8988T (cell line): ENCODE results near the gene MUC5AC.

Experiments
- DNase-seq: peaks from one replicate; pipeline ENCODE4 v3.0.0; 2011

The MUC5AC gene

DNA sequence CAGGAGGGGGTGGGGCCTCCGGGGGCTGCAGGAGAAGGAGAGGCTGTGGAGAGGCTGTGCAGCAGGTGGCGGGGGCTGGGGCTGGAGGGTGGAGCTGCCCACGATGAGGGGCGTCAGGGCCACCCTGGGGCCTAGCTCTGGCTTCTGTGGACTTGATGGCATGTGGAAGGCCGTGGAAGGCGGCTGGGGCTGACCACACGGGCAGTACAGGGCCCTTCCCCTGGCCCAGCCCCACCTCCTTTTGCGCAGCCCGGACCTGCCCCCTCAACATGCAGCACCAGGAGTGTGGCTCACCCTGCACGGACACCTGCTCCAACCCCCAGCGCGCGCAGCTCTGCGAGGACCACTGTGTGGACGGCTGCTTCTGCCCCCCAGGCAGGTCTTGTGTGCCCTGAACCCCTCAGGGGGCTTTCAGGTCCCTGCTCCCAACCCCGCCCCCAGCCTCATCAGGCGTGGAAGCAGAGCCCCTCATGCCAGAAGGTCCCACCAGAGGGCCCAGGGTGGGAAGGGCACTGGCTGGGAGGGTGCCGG lies 71.2 kb downstream of the MUC5AC start:
- peak; percentile 46 for DNase-seq

GRCh38 chr11:1229471-1230120 lies 71.8 kb downstream of the MUC5AC start:
- DNase-seq = no peak

DNA sequence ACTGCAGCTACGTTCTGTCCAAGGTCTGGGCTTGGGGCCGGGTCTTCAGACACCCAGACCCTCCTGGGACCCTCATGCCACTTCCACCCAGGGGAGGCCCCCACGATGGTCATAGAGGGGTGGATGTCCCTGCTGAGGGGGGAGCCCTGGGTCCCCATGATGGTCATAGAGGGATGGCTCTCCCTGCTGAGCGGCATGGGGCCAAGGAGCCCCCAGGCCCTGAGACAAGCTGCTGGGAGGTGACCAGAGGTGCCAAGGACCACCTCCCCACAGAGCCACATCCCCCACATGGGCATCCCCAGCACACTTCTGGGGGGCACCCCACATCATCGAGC lies 72.3 kb downstream of the MUC5AC start:
- DNase-seq = peak; percentile 48

DNA sequence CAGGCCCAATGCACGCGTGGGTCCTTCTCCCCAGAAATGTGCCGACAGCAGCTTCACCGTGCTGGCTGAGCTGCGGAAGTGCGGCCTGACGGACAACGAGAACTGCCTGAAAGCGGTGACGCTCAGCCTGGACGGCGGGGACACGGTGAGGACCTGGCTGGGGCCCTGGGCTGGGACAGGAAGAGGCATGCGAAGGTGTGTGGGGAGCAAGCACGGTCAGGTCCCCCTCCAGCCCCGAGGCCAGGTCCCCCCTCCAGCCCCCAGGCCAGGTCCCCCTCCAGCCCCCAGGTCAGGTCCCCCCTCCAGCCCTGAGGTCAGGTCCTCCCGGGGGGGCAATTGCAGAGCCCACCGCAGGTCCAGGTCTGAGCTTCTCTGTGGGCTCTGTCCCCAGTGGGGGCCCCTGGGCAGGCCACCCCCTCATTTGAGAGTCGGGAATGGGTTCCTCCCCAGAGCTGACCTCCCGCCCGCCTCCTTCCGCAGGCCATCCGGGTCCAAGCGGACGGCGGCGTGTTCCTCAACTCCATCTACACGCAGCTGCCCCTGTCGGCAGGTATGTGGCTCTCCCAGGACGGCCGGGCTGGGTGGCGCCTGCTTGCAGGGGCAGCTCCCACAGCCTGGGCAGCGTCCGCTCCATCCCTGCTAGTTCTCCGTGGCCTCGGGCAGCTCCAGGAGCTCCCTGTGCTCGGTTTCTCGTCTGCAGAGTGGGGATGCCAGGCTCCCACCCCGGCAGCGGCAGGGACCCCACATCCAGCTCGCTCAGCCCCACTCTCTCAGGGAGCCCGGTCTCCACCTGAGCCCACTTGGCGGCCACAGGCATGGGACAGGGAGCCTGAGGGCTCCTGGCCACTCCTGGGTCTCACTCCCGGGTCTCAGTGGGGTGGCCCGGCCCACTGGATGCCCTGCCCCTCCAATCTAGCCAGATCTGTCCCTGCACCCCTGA lies 73.0 kb downstream of the MUC5AC start:
- DNase-seq = peak; percentile 72

- DNase-seq = peak; percentile 81
Measured at GRCh38 chr11:1231396-1232020, 73.8 kb downstream of the MUC5AC start.

DNA sequence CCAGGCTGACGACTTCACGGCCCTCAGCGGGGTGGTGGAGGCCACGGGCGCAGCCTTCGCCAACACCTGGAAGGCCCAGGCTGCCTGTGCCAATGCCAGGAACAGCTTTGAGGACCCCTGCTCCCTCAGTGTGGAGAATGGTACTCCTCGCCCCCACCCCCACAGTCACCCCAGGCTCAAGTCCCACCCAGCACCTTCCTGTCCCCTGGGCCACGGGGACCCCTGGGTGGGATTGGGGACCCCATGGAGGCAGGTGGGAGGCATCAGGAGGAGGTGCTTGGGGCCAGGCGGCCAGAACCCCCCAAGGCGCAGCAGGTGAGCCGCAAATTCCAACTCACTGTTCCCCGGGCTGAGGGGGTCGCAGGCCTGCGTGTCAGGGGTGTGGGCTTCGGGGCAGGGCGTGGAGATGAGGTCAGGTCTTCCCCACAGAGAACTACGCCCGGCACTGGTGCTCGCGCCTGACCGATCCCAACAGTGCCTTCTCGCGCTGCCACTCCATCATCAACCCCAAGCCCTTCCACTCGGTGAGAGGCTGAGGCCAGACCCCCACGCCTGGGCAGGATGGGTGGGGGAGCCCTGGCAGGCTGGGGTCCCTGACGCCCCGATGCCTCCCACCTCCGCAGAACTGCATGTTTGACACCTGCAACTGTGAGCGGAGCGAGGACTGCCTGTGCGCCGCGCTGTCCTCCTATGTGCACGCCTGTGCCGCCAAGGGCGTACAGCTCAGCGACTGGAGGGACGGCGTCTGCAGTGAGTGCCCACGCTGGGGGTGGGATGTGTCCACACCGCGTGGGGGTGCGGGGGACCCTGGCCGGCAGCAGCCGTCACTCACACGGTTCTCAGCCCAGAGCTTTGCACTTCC lies 74.5 kb downstream of the MUC5AC start:
- no peak for DNase-seq

GRCh38 chr11:1232883-1233321 lies 75.1 kb downstream of the MUC5AC start:
- peak; percentile 31 for DNase-seq

DNA sequence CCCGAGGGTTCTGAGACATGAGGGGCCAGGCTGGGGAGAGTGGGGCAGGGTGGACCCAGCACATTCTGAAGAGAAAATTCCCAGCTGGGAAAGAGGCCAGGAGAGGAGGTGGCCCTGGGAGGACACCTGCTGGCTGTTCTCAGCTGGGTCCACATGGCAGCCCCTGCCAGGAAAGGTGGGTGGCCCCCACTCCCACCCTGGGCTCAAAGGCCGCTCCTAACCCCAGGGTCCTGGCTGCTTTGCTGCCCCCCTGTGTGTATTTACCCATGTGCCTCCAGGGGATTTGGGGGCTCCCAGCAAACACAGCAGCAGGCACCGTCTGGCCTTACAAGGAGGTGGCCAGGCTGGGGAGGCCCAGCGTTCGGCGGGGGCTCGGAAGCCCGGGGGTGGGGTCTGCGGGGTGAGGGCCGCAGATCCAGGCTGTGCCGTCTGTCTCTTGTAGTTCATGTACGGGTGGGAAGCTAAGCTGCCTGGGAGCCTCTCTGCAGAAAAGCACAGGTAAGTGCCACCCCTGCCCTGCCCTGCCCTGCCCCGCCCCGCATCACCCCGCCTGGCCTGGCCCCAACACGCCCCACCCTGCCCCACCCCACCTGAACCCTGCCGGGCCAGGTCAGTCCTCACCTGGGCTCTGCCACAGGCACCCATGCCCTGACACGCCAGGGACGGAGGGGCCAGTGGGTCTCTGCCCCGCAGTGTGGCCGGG lies 75.7 kb downstream of the MUC5AC start:
- peak; percentile 88 for DNase-seq

DNA sequence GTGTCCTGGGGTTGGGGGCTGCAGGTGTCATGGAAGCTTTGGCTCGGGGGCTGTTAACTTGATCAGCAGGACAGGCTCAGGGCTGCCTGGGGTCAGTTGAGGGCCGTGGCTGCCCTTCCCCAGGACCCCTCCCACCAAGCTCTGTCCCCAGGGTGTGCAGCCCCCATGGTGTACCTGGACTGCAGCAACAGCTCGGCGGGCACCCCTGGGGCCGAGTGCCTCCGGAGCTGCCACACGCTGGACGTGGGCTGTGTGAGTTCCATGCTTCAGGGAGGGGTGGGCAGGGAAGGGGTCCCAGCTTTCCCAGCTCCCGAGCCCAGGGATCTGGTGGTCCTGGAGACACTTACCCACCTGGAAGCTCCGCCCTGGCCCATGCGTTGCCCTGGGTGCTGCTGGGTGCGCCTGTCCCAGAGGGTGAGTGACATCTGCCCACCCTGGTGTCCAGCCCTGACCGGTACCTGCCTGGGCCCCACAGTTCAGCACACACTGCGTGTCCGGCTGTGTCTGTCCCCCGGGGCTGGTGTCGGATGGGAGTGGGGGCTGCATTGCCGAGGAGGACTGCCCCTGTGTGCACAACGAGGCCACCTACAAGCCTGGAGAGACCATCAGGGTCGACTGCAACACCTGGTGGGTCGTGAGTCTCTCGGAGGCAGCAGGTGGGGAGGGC lies 76.4 kb downstream of the MUC5AC start:
- DNase-seq = peak; percentile 41

GRCh38 chr11:1234771-1235305 lies 77.1 kb downstream of the MUC5AC start:
- DNase-seq = peak; percentile 51

DNA sequence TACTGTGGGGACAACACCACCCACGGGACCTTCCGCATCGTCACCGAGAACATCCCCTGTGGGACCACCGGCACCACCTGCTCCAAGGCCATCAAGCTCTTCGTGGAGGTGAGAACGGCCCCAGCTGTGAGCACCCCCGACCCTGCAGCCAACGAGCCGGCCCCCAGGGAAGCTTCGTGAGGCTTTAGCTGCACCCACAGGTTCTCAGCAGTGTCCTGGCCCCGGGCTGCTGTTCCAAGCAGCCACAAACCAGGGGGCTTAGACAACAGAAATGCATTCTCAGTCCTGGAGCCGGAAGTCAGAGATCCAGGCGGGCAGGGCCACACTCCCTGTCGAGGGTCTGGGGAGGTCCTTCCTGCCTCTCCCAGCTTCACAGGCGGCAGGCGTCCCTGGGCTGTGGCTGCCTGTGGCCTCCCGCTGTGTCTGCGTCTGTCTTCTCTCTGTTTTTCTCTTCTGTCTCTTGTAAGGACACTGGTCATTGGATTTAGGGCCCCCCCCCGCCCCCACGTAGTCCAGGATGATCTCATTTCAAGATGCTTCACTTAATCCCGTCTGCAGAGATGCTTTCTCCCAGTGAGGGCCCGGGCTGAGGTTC lies 77.7 kb downstream of the MUC5AC start:
- DNase-seq = peak; percentile 55

- no peak for DNase-seq
Measured at GRCh38 chr11:1235901-1236315, 78.2 kb downstream of the MUC5AC start.

GRCh38 chr11:1236316-1237127 lies 78.8 kb downstream of the MUC5AC start:
- DNase-seq = peak; percentile 60

GRCh38 chr11:1237128-1237580 lies 79.4 kb downstream of the MUC5AC start:
- DNase-seq = peak; percentile 55

- no peak for DNase-seq
Measured at GRCh38 chr11:1237851-1238250, 80.1 kb downstream of the MUC5AC start.

DNA sequence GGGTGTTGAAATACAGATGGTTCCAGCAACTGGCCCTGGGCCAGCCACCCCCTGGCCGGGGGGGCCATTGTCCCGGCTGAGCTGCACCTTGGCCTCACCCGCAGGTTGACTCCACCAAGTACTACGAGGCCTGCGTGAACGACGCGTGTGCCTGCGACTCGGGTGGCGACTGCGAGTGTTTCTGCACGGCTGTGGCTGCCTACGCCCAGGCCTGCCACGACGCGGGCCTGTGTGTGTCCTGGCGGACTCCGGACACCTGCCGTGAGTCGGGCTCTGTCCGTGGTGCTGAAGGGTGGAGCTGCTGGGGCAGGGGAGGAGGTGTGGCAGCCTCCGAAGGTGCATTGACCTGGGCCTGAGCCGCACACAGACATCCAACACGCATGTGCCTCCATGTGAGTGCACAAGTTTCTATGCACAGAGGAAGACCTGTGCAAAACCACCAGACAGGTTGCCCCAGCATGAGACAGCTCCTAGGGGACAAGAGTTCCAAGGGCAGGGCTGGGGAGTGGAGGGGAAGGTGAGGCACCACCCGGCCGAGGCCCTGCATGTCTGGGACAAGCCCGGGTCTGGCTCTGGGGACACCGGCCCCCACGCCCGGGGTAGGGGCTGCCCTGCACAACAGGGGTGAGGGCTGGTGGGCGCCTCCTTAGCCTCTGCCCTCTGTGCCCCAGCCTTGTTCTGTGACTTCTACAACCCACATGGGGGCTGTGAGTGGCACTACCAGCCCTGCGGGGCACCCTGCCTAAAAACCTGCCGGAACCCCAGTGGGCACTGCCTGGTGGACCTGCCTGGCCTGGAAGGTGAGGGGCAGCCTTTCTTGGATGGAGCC lies 81.2 kb downstream of the MUC5AC start:
- DNase-seq = no peak

DNA sequence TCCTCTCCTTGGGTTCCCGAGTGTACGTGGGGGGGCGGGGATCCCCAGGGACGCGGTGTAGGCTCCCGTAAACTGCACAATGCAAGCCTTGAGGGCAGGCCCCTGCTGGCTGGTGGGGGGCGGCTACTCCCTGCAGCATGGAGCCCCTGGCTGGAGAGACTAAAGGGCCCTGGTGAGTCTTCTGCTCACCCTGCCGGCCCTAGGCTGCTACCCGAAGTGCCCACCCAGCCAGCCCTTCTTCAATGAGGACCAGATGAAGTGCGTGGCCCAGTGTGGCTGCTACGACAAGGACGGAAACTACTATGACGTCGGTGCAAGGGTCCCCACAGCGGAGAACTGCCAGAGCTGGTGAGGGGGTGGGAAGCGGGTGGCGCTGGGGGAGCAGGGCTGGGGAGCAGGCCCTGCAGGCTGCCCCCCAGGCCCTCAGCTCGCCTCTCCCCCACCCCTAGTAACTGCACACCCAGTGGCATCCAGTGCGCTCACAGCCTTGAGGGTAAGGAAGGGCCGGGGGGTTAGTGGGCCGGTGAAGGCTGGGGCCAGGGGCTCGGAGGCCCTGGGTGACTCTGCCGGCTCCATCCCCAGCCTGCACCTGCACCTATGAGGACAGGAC lies 81.9 kb downstream of the MUC5AC start:
- no peak for DNase-seq

DNA sequence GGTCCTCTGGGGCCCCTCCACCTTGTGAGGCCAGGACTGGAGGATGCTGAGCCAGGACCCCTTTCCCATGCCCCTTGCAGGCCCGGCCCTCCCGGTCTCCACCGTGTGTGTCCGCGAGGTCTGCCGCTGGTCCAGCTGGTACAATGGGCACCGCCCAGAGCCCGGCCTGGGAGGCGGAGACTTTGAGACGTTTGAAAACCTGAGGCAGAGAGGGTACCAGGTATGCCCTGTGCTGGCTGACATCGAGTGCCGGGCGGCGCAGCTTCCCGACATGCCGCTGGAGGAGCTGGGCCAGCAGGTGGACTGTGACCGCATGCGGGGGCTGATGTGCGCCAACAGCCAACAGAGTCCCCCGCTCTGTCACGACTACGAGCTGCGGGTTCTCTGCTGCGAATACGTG lies 83.0 kb downstream of the MUC5AC start:
- no peak for DNase-seq
